Loucy (cell line): ENCODE data around the gene OPN3.

ENCODE experiments used
- H2AFZ ChIP-seq: fragments of 200-600 bp; sonication (generic); 2 replicates; pipeline ENCODE4 v1.6.0; 2016; ENCODE audit warnings: antibody characterized with exemption, mild to moderate bottlenecking, low read length, moderate library complexity
- H3F3A ChIP-seq: fragments of 200-600 bp; 2 replicates; pipeline ENCODE4 v1.6.0; 2016; ENCODE audit warnings: antibody characterized with exemption, low read depth, mild to moderate bottlenecking
- H3K27me3 ChIP-seq: fragments of 200-600 bp; sonication (generic); 2 replicates; pipeline ENCODE4 v1.6.1; 2014; ENCODE audit warnings: low read length, mild to moderate bottlenecking; ENCODE audit not compliant: insufficient read depth, poor library complexity, severe bottlenecking
- H3K36me3 ChIP-seq: fragments of 200-600 bp; sonication (generic); 2 replicates; pipeline ENCODE4 v1.6.1; 2016; ENCODE audit warnings: low read length; ENCODE audit not compliant: insufficient read depth
- H3K4me1 ChIP-seq: fragments of 200-600 bp; sonication (generic); 2 replicates; pipeline ENCODE4 v1.5.1; 2014; ENCODE audit warnings: low read length, mild to moderate bottlenecking; ENCODE audit not compliant: insufficient read depth, poor library complexity, severe bottlenecking
- H3K4me2 ChIP-seq: fragments of 200-600 bp; sonication (generic); 2 replicates; pipeline ENCODE4 v1.6.0; 2014; ENCODE audit warnings: antibody characterized with exemption, low read length, low read depth, mild to moderate bottlenecking; ENCODE audit not compliant: poor library complexity, severe bottlenecking
- H3K4me3 ChIP-seq: fragments of 200-600 bp; sonication (generic); 2 replicates; pipeline ENCODE4 v1.5.1; 2014; ENCODE audit warnings: low read length, mild to moderate bottlenecking, mixed read lengths; ENCODE audit not compliant: poor library complexity, severe bottlenecking
- H3K79me2 ChIP-seq: fragments of 200-600 bp; sonication (generic); 2 replicates; pipeline ENCODE4 v1.6.1; 2014; ENCODE audit warnings: low read length; ENCODE audit not compliant: insufficient read depth
- H3K9ac ChIP-seq: fragments of 200-600 bp; sonication (generic); 2 replicates; pipeline ENCODE4 v1.6.0; 2014; ENCODE audit warnings: mild to moderate bottlenecking, low read depth, low read length, moderate library complexity; ENCODE audit not compliant: poor library complexity, severe bottlenecking
- H3K9me2 ChIP-seq: fragments of 200-600 bp; sonication (generic); replicated peaks from 2 replicates; pipeline ENCODE4 v1.6.1; 2016; ENCODE audit warnings: low read depth, low read length, mixed read lengths
- H3K9me3 ChIP-seq: fragments of 200-600 bp; sonication (generic); 2 replicates; pipeline ENCODE4 v1.6.1; 2014; ENCODE audit warnings: mild to moderate bottlenecking, antibody characterized with exemption, low read length, low read depth; ENCODE audit not compliant: insufficient read depth
- H4K20me1 ChIP-seq: fragments of 200-600 bp; sonication (generic); 2 replicates; pipeline ENCODE4 v1.6.0; 2014; ENCODE audit warnings: antibody characterized with exemption, low read length, mild to moderate bottlenecking; ENCODE audit not compliant: insufficient read depth, poor library complexity, severe bottlenecking
- EZH2phosphoT487 ChIP-seq: fragments of 200-600 bp; IDR thresholded peaks from 2 replicates; pipeline ENCODE4 v1.6.1; 2018; ENCODE audit warnings: antibody characterized with exemption, mild to moderate bottlenecking, moderate library complexity, borderline replicate concordance
- TF ChIP-seq, protein P1 (sequence below): fragments of 200-600 bp; sonication (generic); conservative IDR thresholded peaks from 2 replicates; pipeline ENCODE4 v1.5.1; 2014; ENCODE audit warnings: mild to moderate bottlenecking, antibody characterized with exemption, low read length

OPN3 gene, protein sequence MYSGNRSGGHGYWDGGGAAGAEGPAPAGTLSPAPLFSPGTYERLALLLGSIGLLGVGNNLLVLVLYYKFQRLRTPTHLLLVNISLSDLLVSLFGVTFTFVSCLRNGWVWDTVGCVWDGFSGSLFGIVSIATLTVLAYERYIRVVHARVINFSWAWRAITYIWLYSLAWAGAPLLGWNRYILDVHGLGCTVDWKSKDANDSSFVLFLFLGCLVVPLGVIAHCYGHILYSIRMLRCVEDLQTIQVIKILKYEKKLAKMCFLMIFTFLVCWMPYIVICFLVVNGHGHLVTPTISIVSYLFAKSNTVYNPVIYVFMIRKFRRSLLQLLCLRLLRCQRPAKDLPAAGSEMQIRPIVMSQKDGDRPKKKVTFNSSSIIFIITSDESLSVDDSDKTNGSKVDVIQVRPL

DNA sequence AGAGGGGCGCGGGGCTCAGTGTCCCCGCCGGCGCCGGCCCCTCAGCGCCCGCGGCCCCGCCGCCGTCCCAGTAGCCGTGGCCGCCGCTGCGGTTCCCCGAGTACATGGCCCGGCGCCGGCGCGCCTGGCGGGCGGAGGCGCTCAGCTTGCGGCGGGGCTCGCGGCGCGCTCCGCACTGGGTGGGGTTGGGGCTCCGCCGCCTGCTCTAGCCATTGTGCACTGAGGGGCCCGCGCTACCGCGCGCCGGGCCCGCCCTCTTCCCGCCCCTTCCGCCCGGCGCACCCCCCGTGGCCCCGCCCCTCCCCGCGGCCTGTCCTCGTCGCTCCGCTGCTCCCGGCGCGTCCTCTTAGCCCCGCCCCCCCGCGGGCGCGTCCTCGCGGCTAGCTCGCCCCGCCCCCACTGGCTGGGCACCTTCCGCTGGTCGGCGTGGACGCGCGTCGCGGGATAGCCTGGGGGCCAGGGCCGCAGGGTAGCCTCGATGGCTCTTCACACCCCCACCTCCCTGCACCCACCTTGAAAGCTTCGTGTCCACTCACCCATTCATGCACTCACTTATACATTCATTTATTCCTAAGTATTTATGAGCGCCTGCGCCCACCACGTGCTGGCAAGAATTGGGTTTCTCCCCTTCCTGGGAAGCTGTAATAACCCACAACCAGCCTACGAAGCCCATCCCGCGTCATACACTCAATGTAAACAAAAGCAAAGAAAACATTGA lies at the start of gene OPN3, which contains the start of gene CHML:
Gene OPN3, minus strand, starts transcription at position 221 of the 718 bp plus-strand sequence. Its CDS starts 115 bp downstream, at position 106.
Gene CHML, minus strand, starts transcription at position 221 of the 718 bp plus-strand sequence. CDS start 4,603 bp downstream, outside the sequence.
- Histone ChIP-seq H3K4me2 (peak within 1 kb of the TSS; percentile 62), H3F3A (no peaks in the 10 kb centered on the region), H3K27me3 (no peaks in the 10 kb centered on the region), H3K9me2 (no peaks in the 10 kb centered on the region), H3K79me2 (peaks cover 16% of the 10 kb centered on the region; the same call in 1 of the 2 replicates), H2AFZ (peak within 1 kb of the TSS; percentile 82), H3K9ac (peak within 1 kb of the TSS; percentile 65), H3K9me3 (no peaks in the 10 kb centered on the region), H4K20me1 (no peaks in the 10 kb centered on the region), H3K4me3 (peak within 1 kb of the TSS; percentile 73), H3K4me1 (peaks cover 13% of the 10 kb centered on the region), H3K36me3 (no peaks in the 10 kb centered on the region)
- no peak for TF ChIP-seq EZH2phosphoT487
- TF ChIP-seq, protein P1, sequence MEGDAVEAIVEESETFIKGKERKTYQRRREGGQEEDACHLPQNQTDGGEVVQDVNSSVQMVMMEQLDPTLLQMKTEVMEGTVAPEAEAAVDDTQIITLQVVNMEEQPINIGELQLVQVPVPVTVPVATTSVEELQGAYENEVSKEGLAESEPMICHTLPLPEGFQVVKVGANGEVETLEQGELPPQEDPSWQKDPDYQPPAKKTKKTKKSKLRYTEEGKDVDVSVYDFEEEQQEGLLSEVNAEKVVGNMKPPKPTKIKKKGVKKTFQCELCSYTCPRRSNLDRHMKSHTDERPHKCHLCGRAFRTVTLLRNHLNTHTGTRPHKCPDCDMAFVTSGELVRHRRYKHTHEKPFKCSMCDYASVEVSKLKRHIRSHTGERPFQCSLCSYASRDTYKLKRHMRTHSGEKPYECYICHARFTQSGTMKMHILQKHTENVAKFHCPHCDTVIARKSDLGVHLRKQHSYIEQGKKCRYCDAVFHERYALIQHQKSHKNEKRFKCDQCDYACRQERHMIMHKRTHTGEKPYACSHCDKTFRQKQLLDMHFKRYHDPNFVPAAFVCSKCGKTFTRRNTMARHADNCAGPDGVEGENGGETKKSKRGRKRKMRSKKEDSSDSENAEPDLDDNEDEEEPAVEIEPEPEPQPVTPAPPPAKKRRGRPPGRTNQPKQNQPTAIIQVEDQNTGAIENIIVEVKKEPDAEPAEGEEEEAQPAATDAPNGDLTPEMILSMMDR: no peak

DNA sequence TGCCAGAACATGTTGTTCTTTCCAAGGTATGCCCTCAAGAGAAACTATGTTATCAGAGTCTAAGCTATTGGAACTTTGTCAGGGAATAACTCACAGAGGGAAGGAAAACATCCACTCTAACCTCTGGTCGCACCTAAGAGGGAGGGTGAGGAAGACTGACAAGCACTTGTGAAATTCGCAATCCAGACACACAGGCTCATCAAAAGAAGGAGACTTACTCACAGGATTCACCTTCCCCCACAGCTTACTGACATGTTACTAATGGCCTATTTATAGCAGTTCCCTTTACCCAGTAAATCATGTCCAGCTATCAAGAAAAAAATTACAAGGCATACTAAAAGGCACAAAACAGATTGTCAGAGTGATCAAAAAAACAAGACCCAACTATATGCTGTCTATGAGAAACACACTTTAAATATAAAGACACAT lies 48.8 kb upstream of the OPN3 start:
- no peak for TF ChIP-seq EZH2phosphoT487
- TF ChIP-seq, protein P1: no peak

DNA sequence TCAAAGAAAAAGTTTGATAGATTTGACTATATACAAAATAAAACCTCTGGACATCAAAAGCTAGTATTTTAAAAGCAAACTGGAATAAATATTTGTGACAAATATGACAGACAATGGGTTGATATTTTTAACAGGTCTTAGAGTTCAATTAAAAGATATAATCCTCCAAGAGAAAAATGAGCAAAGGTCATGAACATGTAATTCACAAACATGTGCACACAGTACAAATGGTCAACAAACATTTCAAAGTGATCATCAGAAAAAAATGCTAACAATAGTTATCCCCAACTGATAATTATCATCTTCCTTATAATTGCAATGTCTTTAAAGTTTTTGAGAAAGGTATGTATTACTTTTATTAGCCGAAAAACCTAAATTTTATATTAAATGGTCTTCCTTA lies 43.9 kb upstream of the OPN3 start:
- Histone ChIP-seq H3K79me2 (no peaks in the 10 kb centered on the region), H3K9ac (no peak overlapping the region), H2AFZ (no peak overlapping the region), H3F3A (no peaks in the 10 kb centered on the region), H3K4me2 (no peak overlapping the region), H3K4me1 (no peaks in the 10 kb centered on the region), H3K27me3 (no peaks in the 10 kb centered on the region), H3K36me3 (no peaks in the 10 kb centered on the region), H3K4me3 (no peak overlapping the region), H3K9me3 (no peaks in the 10 kb centered on the region), H4K20me1 (no peaks in the 10 kb centered on the region), H3K9me2 (no peaks in the 10 kb centered on the region)
- TF ChIP-seq, protein P1: no peak
- no peak for TF ChIP-seq EZH2phosphoT487

More for the DNA sequence above, 48.8 kb upstream of the OPN3 start:
- Histone ChIP-seq H3K4me3 (no peak overlapping the region), H3K27me3 (no peaks in the 10 kb centered on the region), H3K9me2 (no peaks in the 10 kb centered on the region), H3K9me3 (no peaks in the 10 kb centered on the region), H3K79me2 (no peaks in the 10 kb centered on the region), H3K9ac (no peak overlapping the region), H3K4me1 (no peaks in the 10 kb centered on the region), H2AFZ (no peak overlapping the region), H4K20me1 (no peaks in the 10 kb centered on the region), H3F3A (no peaks in the 10 kb centered on the region), H3K36me3 (no peaks in the 10 kb centered on the region), H3K4me2 (no peak overlapping the region)
